Tibial nerve (tissue), 4 donors: ENCODE data around the gene NBAS. TPM values are rescaled to one million over a fixed set of nuclear protein-coding genes. Genes with fewer than 3 reads are reported as not detected.

Experiments
- DNase-seq, 2 donors: peaks; one replicate each; pipeline ENCODE4 v3.0.0-alpha.2; 2019; ENCODE audit warnings: low spot score in 2 of 2
- H3K27ac ChIP-seq, 4 donors: fragments of 200-600 bp; sonication (generic) in 3 of 4; one replicate each; pipeline ENCODE4 v1.5.1; 2017 to 2019; ENCODE audit warnings: mild to moderate bottlenecking in 1 of 4
- H3K27me3 ChIP-seq, 2 donors: fragments of 200-600 bp; sonication (generic) in 1 of 2; one replicate each; pipeline versions ENCODE4 v1.5.1 to v1.6.0; 2017 to 2019
- H3K36me3 ChIP-seq, 3 donors: fragments of 200-600 bp; sonication (generic); one replicate each; pipeline ENCODE4 v1.5.1; 2018 to 2019
- H3K4me1 ChIP-seq, 4 donors: fragments of 200-600 bp; sonication (generic) in 3 of 4; one replicate each; pipeline ENCODE4 v1.5.1; 2017 to 2019
- H3K4me3 ChIP-seq, 4 donors: fragments of 200-600 bp; sonication (generic) in 3 of 4; one replicate each; pipeline ENCODE4 v1.5.1; 2017 to 2019; ENCODE audit warnings: mild to moderate bottlenecking in 1 of 4, moderate library complexity in 1 of 4
- H3K9me3 ChIP-seq, 4 donors: fragments of 200-600 bp; sonication (generic) in 3 of 4; one replicate each; pipeline ENCODE4 v1.5.1; 2017 to 2019
- EP300 ChIP-seq, 2 donors: sonication (generic); formaldehyde crosslinking; IDR thresholded peaks; one replicate each; pipeline ENCODE4 v1.6.1; 2017; ENCODE audit warnings: antibody characterized with exemption in 2 of 2, mild to moderate bottlenecking in 1 of 2
- POLR2A ChIP-seq, 2 donors: fragments of 450-650 bp; IDR thresholded peaks; one replicate each; pipeline ENCODE4 v1.6.1; 2017; ENCODE audit warnings: antibody characterized with exemption in 2 of 2, mild to moderate bottlenecking in 2 of 2, moderate library complexity in 2 of 2
- WGBS, 2 donors: methylation state at CpG; one replicate each; pipeline ENCODE4 v1.1.5; 2018; 5-methylcytosine and 5-hydroxymethylcytosine counted together
- total RNA-seq, 4 donors: library from RNA; depleted of rRNA; stranded (reverse); fragments of >200 nt; gene quantifications; one replicate each; pipeline ENCODE4 v1.1.0, GENCODE V29; 2016
- TF ChIP-seq, protein P1 (sequence below), 5 experiments: fragments of 200-600 bp in 3 of 5; fragments of 450-650 bp in 2 of 5; sonication (generic) in 3 of 5; IDR thresholded peaks; one replicate each; pipeline ENCODE4 v1.5.1; 2016 to 2019; ENCODE audit warnings: antibody characterized with exemption in 5 of 5, mild to moderate bottlenecking in 3 of 5, moderate library complexity in 2 of 5

Gene NBAS
- total RNA-seq, 4 donors from 2014 or later = 49.0 to 59.1 (median 55.1) TPM

DNA sequence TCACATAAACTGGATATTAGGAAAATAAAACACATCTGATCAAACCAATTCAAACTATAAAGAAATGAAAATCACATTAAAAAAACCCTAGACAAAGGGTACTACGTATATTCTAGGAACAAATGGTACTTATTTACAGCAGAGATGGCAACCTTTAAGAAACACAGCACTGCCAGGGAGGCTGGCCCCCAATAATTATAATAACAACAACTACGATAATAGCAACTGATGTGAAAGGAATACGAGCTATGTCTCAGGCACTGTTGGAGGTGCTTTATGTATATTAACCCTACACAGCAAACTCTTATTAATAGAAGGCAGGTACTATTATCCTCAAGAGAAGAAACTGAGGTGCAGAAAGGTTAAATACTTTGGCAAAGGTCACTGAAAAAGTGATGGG, 193.9 kb downstream of the NBAS start:
- Histone ChIP-seq H3K4me3 (no peak overlapping the region), H3K9me3 (no peaks in the 10 kb centered on the region), H3K27me3 (no peaks in the 10 kb centered on the region), H3K4me1 (no peaks in the 10 kb centered on the region), H3K27ac (no peak overlapping the region), H3K36me3 (peaks cover 0 to 53% (median 0%) of the 10 kb centered on the region in 3 donors)
- 79 to 84% methylated on average over 3 of the region's 3 CpGs for WGBS, 2 donors
- TF ChIP-seq POLR2A (IDR thresholded peaks at IDR 0.05) = no peak
- no peak for TF ChIP-seq EP300 (IDR thresholded peaks at IDR 0.05)
- TF ChIP-seq, protein P1, sequence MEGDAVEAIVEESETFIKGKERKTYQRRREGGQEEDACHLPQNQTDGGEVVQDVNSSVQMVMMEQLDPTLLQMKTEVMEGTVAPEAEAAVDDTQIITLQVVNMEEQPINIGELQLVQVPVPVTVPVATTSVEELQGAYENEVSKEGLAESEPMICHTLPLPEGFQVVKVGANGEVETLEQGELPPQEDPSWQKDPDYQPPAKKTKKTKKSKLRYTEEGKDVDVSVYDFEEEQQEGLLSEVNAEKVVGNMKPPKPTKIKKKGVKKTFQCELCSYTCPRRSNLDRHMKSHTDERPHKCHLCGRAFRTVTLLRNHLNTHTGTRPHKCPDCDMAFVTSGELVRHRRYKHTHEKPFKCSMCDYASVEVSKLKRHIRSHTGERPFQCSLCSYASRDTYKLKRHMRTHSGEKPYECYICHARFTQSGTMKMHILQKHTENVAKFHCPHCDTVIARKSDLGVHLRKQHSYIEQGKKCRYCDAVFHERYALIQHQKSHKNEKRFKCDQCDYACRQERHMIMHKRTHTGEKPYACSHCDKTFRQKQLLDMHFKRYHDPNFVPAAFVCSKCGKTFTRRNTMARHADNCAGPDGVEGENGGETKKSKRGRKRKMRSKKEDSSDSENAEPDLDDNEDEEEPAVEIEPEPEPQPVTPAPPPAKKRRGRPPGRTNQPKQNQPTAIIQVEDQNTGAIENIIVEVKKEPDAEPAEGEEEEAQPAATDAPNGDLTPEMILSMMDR (IDR thresholded peaks at IDR 0.05) = no peak
- DNase-seq = no peak

DNA sequence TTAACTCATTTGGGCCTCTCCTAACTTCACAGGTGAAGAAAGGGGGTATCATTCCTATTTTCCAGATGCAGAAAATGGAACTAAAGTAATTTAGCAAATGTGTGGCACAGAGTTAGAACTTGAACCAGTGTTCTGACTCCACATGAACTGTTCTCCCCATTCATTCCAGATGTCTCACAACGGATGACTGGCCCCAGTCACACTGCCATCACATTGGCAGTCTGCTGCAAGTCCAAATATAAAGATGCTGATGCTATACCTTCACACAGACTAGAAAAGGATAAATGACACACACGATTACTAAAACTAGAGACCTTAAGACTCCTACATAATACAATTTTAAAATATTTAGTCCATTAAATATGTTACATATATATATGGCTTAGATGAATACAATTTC, 195.7 kb downstream of the NBAS start:
- H3K4me3 ChIP-seq = no peak overlapping the region
- peaks cover 0 to 53% (median 0%) of the 10 kb centered on the region in 3 donors for H3K36me3 ChIP-seq
- no peaks in the 10 kb centered on the region for H3K9me3 ChIP-seq
- no peaks in the 10 kb centered on the region for H3K27me3 ChIP-seq
- no peak for DNase-seq
- TF ChIP-seq, protein P1 (IDR thresholded peaks at IDR 0.05) = no peak
- TF ChIP-seq POLR2A (IDR thresholded peaks at IDR 0.05) = no peak
- no peak for TF ChIP-seq EP300 (IDR thresholded peaks at IDR 0.05)
- no peak overlapping the region for H3K27ac ChIP-seq
- WGBS, 2 donors = 58 to 71% methylated on average over 2 of the region's 2 CpGs
- no peaks in the 10 kb centered on the region for H3K4me1 ChIP-seq

DNA sequence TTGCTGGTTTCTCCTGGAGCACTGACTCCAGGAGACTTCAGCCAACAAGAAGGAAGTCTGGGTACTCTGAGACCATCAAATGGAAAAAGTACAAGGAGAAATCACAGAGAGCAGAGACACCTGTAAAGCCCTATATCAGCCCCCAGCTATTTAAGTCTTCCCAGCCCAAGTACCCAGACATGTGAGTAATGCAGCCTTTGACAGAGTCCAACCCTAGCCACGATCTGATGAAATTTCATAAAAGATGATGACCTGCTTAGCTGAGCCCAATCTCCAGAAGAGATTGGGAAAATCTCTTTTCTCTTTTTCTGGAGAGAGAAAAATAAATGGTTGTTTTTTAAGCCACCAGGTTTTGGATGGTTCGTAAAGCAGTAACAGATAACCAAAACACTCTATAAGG, 196.6 kb downstream of the NBAS start:
- WGBS, 2 donors = 96 to 100% methylated on average over 2 of the region's 2 CpGs
- TF ChIP-seq, protein P1 (IDR thresholded peaks at IDR 0.05) = no peak
- TF ChIP-seq EP300 (IDR thresholded peaks at IDR 0.05) (no peak), POLR2A (IDR thresholded peaks at IDR 0.05) (no peak)

DNA sequence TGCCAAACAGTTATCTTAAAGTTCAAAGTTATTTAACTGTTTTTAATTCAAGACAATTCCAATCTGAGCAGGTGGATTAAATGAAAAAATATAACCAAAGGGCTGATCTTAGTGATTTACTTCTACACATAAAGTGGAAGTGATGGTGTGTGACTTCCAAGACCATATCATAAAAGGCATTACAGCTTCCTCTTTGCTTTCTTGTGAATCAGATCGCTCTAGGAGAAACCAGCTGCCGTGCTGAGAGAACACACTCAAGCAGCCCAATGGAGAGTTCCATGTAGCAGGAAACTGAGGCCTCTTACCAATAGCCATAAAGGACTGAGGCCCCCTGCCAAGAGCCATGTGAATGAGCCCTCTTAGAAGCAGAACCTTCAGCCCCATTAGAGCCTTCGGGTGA, 197.4 kb downstream of the NBAS start:
- Histone ChIP-seq H3K27ac (no peak overlapping the region), H3K36me3 (peaks cover 0 to 51% (median 0%) of the 10 kb centered on the region in 3 donors), H3K9me3 (no peaks in the 10 kb centered on the region), H3K4me3 (no peak overlapping the region), H3K27me3 (no peaks in the 10 kb centered on the region), H3K4me1 (no peaks in the 10 kb centered on the region)
- TF ChIP-seq, protein P1 (IDR thresholded peaks at IDR 0.05) = no peak
- TF ChIP-seq POLR2A (IDR thresholded peaks at IDR 0.05) (no peak), EP300 (IDR thresholded peaks at IDR 0.05) (no peak)
- DNase-seq = no peak
- 93 to 100% methylated on average over 3 of the region's 3 CpGs for WGBS, 2 donors

More for the DNA sequence above, 196.6 kb downstream of the NBAS start:
- no peak for DNase-seq
- Histone ChIP-seq H3K36me3 (peaks cover 0 to 51% (median 0%) of the 10 kb centered on the region in 3 donors), H3K4me1 (no peaks in the 10 kb centered on the region), H3K27me3 (no peaks in the 10 kb centered on the region), H3K4me3 (no peak overlapping the region), H3K9me3 (no peaks in the 10 kb centered on the region), H3K27ac (no peak overlapping the region)

DNA sequence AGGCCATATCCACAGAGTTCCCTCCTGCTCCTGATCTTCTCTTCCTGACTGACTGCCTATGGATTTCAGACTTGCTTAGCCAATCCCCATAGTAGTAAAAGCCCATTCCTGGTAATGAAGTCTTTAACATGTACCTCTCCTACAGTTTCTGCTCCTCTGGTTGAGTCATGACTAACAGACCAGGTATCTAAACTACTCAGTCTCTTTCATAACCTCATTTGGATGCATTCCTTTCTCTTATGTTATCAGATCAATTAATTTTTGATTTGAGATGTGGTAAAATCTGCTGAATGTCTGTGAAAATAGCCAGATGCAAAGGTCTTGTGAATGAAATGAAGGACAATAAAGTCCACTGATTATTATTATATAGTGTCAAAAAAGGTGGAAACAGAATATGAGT, 198.0 kb downstream of the NBAS start:
- Histone ChIP-seq H3K27me3 (no peaks in the 10 kb centered on the region), H3K36me3 (peaks cover 0 to 53% (median 0%) of the 10 kb centered on the region in 3 donors), H3K4me1 (no peaks in the 10 kb centered on the region), H3K27ac (no peak overlapping the region), H3K9me3 (no peaks in the 10 kb centered on the region), H3K4me3 (no peak overlapping the region)
- TF ChIP-seq EP300 (IDR thresholded peaks at IDR 0.05) = no peak
- TF ChIP-seq, protein P1 (IDR thresholded peaks at IDR 0.05) = no peak
- TF ChIP-seq POLR2A (IDR thresholded peaks at IDR 0.05) = no peak
- no peak for DNase-seq
